ENCODE data around the gene LRRC61.
A peak's percentile ranks its signal among the peaks of the same experiment; 100 is the strongest.

The LRRC61 gene

DNA sequence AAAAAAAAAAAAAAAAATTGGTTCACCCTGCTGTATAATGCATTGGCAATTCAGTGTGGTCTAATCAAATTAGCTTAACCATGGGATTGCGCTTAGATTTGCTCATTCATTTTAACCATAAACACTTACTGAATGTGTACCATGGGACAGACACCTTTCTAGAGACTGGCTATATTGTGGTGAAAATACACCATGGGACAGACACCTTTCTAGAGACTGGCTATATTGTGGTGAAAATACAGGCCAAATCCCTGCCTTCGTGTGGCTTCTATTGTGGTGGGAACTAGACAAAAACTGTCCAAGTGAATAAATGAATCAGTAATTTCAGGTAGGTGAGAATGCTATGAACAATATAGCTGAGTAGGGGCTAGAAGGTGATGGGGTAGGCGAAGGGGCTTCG, 35.3 kb downstream of the LRRC61 start:
- no peak for DNase-seq

DNA sequence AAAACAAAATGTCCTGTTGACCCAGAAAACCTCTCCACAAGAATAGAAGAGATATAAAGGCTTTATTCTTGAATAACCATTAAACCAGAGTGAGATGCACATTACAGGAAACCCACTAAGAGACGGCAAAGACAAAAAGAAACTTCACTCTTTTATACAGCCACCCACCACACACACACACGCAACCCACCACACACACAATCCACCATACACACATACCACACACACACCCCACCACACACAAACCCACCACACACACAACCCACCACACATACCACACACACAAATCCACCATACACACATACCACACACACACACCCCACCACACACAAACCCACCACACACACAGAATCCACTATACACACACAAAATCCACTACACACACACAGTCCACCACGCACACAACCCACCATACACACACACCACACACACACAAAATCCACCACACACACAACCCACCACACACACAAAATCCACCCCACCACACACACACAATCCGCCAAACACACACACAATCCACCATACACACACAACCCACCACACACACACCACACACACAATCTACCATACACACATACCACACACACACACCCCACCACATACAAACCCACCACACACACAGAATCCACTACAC, 36.0 kb downstream of the LRRC61 start:
- DNase-seq = no peak

DNA sequence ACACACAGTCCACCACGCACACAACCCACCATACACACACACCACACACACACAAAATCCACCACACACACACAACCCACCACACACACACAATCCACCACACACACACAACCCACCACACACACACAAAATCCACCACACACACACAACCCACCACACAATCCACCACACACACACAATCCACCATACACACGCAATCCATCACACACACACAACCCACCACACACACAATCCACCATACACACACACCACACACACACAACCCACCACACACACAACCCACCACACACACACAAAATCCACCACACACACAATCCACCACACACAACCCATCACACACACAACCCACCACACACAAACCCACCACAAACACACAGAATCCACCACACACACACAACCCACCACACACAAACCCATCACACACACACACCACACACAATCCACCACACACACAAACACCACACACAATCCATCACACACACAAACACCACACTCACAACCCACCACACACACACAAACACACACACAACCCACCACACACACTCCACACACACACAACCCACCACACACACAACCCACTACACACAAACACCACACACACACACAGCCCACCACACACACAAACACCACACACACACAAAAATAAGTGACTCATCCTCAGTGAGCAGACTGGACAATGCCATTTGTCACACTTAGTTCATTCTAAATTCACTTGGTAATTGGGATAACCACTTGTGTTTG, 36.6 kb downstream of the LRRC61 start:
- DNase-seq = no peak

DNA sequence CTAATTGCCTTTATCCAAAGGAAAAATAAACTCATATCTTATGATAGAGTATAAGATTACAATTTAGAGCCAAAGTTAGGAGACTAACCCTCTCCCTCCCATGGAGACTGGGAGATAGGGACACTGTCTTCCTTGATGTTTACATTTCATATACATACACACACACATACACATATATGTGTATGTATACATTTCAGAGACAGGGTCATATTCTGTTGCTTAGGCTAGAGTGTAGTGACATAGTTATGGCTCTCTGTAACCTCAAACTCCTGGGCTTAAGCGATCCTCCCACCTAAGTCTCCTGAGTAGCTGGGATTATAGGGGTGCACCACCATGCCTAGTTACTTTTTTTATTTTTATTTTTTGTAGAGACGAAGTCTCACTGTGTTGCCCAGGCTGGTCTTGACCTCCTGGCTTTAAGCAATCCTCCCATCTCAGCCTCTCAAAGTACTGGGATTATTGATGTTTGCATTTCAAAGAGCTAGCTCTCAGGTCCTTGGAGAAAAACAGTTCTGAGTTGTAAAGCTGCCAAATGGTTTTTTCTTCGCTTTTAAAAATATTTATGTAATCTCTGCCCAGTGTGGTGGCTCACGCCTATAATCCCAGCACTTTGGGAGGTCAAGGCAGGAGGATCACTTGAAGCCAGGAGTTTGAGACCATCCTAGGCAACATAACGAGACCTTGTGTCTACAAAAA, 37.4 kb downstream of the LRRC61 start:
- DNase-seq = no peak

DNA sequence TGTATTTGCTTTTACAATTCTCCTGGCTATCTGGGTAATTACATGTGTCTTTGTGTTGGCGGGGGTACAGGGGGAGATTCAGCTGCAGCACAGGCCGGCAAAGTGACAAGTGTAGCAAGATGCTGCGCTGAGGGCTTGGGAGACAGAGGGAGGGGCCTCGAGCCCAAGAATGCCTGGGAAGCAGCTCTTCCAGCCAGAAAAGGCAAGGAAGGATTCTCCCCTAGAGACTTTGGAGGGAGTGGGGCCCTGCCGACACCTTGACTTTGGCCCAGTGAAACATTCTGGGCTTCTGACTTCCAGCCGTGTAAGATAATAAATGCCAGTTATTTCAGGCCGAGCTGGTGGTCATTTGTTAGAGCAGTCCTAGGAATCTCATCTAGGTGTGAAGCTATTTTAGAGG, 38.2 kb downstream of the LRRC61 start:
- DNase-seq = no peak

DNA sequence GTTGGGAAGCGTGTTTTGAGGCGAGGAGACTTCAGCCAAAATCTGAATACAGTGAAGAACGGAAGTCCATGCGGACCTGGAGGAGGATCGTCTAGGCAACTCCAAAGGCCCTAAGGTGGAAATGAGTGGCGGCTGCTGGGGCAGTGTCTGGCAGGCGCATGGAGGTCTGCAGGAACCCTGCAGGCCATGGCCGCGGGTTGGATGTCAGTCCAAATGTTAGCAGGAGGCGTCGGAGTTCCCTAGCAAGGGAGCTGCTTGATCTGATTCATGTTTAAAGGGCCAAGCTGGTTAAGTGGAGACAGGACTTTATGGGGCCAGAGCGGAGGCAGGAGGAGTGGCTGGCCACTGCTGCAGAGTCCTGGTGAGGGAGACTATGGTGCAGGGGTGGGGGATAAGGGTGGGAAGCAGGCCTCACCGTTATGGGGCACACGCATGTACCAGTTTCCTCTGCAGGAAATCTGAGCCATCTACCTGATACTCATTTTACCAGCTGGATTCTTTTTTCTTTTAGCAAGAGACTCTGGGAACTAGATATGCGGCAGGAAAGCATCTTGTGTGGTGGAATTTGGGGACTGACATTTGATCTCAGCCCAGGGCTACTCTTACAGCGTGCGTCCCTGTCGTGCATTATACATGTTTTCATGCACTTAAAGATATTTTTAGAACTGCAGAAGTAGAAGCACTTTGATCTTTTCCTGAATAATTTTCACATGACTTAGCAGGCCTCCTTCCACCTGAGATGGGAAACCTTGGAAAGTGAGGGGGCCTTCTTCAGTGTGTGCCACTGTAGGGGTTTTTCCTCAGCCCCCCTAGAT, 38.9 kb downstream of the LRRC61 start:
- no peak for DNase-seq

DNA sequence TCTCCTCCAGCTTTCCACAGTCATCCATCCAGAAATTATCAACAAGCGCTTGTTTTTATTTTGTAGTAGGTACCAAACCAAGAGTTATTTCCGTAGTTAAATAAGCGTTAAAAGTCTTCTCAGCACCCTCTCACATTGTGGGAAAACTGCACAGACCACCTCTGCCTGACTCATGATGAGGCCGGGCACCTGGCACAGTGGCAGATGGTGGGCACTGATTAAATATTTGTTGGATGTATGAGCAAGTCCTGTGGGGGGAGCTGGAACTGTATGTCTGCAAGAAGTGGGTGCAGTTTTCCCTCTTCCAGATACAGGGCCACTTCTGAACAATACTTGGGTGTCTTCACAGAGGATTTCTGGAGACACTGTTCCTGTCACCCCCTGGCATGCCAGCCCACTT, 40.2 kb downstream of the LRRC61 start:
- DNase-seq = no peak

DNA sequence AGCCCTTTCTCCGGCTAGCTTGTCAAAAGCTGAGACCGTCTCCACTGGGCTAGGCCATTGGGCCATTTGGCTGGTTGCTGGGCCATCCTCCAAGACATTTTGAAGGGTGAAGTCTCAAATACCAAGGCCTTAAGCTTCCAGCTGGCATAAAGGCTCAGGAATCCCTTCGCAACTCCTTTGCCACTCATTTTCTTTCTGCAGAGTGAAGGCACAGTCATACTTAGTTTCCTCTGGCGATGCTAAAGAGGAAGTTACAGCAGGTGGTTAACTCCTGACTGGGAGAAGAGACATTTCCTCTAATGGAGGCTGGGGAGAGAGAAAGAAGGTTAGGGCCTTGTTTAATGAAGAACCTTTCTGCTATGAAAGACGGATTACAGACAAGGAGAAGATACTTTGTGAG, 40.7 kb downstream of the LRRC61 start:
- DNase-seq = peak; percentile 30

DNA sequence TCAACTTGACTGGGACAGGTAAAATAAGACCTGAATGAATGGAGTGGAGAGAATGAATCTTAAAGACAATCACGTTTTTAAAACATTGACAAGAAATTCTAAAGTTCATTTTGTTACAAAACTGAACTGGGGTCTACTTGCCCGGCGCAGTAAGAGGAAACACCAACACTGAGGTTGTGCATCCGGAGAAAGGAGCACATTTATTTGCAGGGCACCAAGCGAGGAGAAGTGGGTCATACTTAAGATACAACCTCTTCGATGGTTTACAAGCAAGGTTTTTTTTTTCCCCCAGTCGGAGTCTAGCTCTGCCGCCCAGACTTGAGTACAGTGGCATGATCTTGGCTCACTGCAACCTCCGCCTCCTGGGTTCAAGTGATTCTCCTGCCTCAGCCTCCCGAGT, 42.0 kb downstream of the LRRC61 start:
- no peak for DNase-seq

DNA sequence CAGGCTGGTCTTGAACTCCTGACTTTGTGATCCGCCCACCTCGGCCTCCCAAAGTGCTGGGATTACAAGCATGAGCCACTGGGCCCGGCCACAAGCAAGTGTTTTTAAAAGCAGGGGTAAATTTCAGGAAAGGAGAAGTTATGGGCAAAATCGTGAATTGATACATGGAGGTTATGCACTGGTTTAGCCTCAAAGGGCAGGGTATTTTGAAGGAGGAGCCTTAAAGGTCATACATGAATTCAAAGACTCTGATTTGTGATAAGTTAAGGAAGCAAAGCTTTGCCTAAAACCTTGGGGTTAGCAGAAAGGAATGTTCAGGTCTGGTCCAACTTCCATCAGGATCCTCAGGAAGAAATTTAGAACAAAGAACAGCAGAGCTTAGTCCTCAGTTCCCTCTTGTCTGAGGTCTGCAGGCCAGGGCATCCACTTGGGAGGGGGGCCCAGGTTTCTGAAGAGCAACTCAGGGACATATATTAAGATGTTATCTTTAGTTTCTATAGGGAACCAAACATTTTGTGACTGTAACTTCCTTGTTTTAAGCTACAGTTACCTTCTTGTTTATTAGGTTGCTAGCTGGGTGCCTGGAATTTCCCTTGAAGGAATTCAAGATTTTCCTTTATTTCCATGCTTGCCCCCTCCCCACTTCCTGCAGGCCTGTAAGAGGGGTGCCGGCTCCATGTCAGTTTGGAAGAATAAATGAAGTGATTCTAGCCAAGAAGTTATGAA, 42.7 kb downstream of the LRRC61 start:
- DNase-seq = no peak

DNA sequence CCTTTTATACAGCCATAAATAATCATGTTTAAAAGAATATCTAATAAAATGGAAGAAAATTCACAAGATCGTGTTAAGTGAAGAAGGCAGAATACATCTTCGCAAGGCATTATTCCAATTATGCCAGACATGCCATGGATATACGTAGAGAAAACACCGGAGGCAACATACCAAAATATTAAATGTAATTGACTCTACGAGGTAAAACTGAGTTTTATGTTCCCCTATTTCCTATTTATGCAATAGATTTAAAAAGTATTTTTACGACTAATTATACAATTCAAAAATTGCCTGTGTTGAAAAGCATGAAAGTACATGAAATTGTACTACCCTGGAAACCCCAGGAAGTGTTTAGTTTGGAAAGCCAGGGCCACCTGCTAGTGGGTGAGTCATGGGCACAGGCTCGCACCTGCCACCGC, 44.5 kb downstream of the LRRC61 start:
- DNase-seq = no peak

DNA sequence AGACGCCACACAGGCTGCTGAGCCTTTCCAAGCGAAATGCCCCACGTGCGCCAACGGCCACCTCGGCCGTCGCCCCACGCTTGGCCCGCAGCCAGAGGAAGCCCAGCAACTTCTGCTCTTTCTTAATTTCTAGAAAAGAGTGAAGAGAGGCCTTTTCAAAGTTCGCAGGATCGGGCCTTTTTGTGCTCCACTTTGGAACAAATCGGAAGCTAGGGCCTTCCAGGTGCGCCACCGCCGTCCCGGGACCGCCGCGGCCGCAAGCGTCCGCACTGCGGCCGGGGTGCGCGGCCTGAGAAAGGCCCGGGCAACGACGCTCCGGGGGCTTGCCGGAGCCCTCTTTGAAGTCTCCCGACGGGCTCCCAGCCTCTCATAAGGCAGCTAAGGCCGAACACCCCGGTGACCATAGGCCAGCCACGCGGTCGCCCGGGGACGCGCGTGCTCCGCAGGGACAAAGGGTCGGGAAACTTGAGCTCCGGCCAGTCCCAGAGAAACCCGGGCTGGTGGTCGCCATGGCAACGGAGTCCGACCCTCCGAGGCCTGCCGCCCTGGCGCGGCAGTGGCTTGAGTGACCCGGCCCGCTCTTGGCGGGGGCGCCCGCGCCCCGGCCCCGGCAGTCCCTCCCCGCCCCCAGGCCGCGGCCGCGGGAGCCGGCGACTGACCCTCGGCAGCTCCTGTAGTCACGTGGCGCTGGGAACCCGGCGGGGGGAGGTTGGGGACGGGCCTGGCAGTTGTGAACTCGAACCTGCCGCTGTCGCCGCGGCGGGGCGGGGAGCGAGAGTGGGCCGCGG, 45.1 kb downstream of the LRRC61 start, which contains the start of gene REPIN1:
Gene REPIN1 (plus strand): TSS at position 727 of the 788 bp plus-strand sequence. CDS start 890 bp downstream, outside the sequence.
- peak; percentile 87 for DNase-seq

DNA sequence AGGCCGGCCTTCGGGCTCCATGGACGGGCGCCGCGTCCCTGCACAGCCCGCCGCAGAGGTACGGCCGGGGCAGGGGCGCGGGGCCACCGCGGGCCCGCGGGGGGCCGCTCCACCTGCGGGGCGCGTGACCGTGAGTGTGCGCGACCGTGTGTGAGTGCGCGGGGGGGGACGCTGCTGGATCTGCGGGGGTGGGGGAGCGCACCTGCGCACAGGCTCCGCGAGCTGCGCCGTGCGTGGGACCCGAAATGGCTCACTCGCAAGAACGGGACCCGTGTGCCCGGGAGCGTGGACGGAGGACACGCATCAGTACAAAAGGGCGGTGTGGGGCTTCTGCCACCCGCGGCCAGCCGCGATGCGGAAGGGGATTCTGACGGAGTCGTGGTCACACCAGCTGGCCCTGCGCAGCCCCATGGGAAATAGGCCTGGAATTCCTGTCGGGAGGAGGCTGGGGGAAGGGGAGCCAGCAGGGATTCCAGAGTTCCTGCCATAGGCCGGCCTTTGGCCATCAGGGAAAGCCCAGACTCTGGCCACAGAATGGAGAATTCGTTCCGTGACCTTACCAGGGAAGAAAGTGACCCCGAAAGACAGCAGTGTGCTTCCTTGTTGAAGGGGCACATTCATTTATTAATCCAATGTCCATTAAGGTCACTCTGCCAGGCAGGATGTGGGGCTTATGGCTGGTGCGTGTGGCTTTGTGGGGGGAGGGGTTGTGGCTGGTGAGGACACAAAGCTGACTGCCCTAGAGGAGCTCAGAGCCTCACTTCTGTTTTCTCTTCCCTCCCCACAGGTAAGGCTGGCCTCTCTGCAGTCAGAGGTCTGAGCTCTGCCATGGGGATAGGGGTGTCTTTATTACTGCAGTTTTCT, 46.0 kb downstream of the LRRC61 start:
- peak; percentile 51 for DNase-seq

DNA sequence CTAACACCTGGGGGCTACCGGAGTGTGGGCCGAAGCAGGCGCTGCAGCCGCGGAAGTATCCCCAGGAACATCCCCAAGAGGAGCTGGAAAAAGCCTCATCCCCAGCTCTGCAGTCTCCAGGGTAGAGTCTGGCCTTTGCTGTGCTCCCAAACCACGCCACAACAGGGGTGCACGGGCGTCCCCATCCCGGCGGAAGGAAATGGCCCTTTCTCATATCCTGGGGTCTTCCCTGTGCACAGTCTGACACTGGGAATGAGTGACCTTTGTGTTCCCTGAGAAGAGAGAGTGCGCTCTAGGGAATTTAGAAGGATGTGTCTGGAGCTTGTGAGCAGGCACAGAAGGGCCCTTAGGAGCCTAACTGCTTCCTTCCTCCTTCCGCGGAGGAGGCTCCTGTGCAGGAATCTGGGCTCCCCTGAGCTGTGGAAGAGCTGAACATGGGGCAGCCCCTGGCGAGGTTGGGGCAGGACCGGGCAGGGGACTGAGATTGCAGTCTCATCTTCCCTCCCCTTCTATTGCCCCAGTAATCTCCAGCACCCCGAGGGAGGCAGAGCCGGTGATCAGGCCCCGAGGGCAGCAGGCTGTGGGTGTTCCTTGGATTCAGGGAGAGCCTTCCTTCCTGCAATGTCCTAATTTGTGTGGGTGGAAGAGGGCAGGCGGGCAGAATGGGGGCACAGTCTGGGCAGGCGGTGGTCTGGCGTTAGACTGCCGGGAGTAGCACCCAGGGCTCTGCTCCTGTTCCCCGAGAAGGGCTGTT, 46.8 kb downstream of the LRRC61 start:
- no peak for DNase-seq

DNA sequence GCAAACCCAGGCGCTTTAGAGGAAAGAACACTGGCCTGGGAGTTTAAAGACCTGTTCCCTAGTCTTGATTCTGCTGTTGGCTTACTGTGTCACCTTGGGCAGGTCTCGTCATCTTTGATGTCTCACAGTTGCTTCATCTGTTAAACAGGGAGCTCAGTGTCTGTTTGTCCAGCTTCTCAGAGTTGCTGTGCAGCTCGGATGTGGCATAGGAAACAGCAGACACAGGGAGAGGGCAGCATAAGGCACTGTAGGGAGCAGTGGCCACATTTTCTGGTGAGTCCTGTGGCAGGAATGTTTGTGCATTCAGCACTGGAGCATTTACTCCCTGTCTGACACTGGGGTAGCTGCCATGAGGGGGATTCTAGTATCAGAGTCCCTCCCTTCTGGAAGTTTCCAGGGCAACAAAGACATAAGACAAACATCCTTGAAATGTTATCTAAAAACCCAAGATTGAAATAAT, 47.5 kb downstream of the LRRC61 start:
- no peak for DNase-seq

DNA sequence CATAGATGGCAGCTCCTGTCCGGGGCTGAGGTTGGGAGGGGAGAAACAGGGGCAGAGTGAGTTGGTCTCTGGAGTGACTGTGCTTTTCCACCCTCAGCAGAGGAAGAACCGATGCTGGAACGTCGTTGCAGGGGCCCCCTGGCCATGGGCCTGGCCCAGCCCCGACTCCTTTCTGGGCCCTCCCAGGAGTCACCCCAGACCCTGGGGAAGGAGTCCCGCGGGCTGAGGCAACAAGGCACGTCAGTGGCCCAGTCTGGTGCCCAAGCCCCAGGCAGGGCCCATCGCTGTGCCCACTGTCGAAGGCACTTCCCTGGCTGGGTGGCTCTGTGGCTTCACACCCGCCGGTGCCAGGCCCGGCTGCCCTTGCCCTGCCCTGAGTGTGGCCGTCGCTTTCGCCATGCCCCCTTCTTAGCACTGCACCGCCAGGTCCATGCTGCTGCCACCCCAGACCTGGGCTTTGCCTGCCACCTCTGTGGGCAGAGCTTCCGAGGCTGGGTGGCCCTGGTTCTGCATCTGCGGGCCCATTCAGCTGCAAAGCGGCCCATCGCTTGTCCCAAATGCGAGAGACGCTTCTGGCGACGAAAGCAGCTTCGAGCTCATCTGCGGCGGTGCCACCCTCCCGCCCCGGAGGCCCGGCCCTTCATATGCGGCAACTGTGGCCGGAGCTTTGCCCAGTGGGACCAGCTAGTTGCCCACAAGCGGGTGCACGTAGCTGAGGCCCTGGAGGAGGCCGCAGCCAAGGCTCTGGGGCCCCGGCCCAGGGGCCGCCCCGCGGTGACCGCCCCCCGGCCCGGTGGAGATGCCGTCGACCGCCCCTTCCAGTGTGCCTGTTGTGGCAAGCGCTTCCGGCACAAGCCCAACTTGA, 48.2 kb downstream of the LRRC61 start:
- DNase-seq = no peak

DNA sequence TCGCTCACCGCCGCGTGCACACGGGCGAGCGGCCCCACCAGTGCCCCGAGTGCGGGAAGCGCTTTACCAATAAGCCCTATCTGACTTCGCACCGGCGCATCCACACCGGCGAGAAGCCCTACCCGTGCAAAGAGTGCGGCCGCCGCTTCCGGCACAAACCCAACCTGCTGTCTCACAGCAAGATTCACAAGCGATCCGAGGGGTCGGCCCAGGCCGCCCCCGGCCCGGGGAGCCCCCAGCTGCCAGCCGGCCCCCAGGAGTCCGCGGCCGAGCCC, 48.8 kb downstream of the LRRC61 start:
- no peak for DNase-seq

DNA sequence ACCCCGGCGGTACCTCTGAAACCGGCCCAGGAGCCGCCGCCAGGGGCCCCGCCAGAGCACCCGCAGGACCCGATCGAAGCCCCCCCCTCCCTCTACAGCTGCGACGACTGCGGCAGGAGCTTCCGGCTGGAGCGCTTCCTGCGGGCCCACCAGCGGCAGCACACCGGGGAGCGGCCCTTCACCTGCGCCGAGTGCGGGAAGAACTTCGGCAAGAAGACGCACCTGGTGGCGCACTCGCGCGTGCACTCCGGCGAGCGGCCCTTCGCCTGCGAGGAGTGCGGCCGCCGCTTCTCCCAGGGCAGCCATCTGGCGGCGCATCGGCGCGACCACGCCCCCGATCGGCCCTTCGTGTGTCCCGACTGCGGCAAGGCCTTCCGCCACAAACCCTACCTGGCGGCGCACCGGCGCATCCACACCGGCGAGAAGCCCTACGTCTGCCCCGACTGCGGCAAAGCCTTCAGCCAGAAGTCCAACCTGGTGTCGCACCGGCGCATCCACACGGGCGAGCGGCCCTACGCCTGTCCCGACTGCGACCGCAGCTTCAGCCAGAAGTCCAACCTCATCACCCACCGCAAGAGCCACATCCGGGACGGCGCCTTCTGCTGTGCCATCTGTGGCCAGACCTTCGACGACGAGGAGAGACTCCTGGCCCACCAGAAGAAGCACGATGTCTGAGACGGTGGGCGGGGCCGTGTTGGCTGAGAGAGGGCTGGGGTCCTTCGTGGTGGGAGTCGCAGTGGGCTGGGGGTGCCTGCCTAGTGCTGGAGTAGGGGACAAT, 49.3 kb downstream of the LRRC61 start:
- no peak for DNase-seq

Measured in activated CD4-positive, alpha-beta T cell treated with anti-CD3 and anti-CD28 coated beads, Interleukin-2, Interleukin-6, amounts not matched to agents 100 ng/mL and 50 ng/mL, durations not matched to agents 16 hours and 8 hours (primary cell).